OCI-LY7 (cell line): ENCODE data around the gene TAF10. TPM values are rescaled to one million over a fixed set of nuclear protein-coding genes. Genes with fewer than 3 reads are reported as not detected.

Experiments
- BruUV-seq: library from RNA; stranded (reverse); fragments of 400-500 nt; replicated peaks from 2 replicates; lab custom pipeline; 2021; lab: Mats Ljungman, UMichigan
- CTCF ChIA-PET: fragments of 300-600 bp; sonication (Branson Sonifier 250); formaldehyde crosslinking; loops from one replicate; lab custom pipeline; 2022; ENCODE audit warnings: antibody characterized with exemption; ENCODE audit not compliant: unreplicated experiment; lab: Charles Lee
- POLR2A ChIA-PET: fragments of 300-600 bp; sonication (Branson Sonifier 250); formaldehyde crosslinking; loops from one replicate; lab custom pipeline; 2022; ENCODE audit warnings: antibody characterized with exemption; lab: Charles Lee
- DNase-seq: peaks from one replicate; pipeline ENCODE4 v3.0.0-alpha.2; 2015; ENCODE audit warnings: low spot score
- H2AFZ ChIP-seq: fragments of 200-600 bp; sonication (generic), shearing (Covaris generic); 2 replicates; pipeline ENCODE4 v1.6.1; 2014; ENCODE audit warnings: mild to moderate bottlenecking, antibody characterized with exemption, low read length, moderate library complexity
- H3K27ac ChIP-seq: fragments of 200-600 bp; sonication (generic); 2 replicates; pipeline ENCODE4 v1.5.1; 2014; ENCODE audit warnings: mixed run types, low read depth, mild to moderate bottlenecking, moderate library complexity, low read length, inconsistent platforms; ENCODE audit not compliant: poor library complexity, severe bottlenecking
- H3K36me3 ChIP-seq: fragments of 200-600 bp; sonication (generic); 2 replicates; pipeline ENCODE4 v1.6.1; 2014; ENCODE audit warnings: mild to moderate bottlenecking, antibody characterized with exemption, low read length, moderate library complexity, mixed read lengths; ENCODE audit not compliant: insufficient read depth
- H3K4me1 ChIP-seq: fragments of 200-600 bp; sonication (generic); 2 replicates; pipeline ENCODE4 v1.5.1; 2014; ENCODE audit warnings: mild to moderate bottlenecking, low read length; ENCODE audit not compliant: insufficient read depth, poor library complexity, severe bottlenecking
- H3K4me2 ChIP-seq: fragments of 200-600 bp; sonication (generic); 2 replicates; pipeline ENCODE4 v1.6.1; 2014; ENCODE audit warnings: mild to moderate bottlenecking, low read length
- H3K4me3 ChIP-seq: fragments of 200-600 bp; sonication (generic); 2 replicates; pipeline ENCODE4 v1.5.1; 2014; ENCODE audit warnings: mild to moderate bottlenecking, low read depth, low read length; ENCODE audit not compliant: poor library complexity, severe bottlenecking
- H3K79me2 ChIP-seq: fragments of 200-600 bp; sonication (generic); 2 replicates; pipeline ENCODE4 v1.6.1; 2016; ENCODE audit warnings: low read depth, mild to moderate bottlenecking, low read length, moderate library complexity, mixed read lengths; ENCODE audit not compliant: insufficient read depth
- H3K9me2 ChIP-seq: fragments of 200-600 bp; sonication (generic); 2 replicates; pipeline ENCODE4 v1.6.1; 2016; ENCODE audit warnings: mild to moderate bottlenecking, low read length, mixed read lengths; ENCODE audit not compliant: insufficient read depth
- H3K9me3 ChIP-seq: fragments of 200-600 bp; sonication (generic); 2 replicates; pipeline ENCODE4 v1.6.1; 2014; ENCODE audit warnings: mild to moderate bottlenecking, mixed run types, low read length, mixed read lengths
- H4K20me1 ChIP-seq: fragments of 200-600 bp; sonication (generic); 2 replicates; pipeline ENCODE4 v1.6.1; 2014; ENCODE audit warnings: mild to moderate bottlenecking, antibody characterized with exemption, low read length, moderate library complexity, mixed read lengths; ENCODE audit not compliant: insufficient read depth
- EZH2phosphoT487 ChIP-seq: fragments of 200-600 bp; sonication (generic); IDR thresholded peaks from 2 replicates; pipeline ENCODE4 v1.6.1; 2018; ENCODE audit warnings: low read depth, borderline replicate concordance, mild to moderate bottlenecking, mixed run types, antibody characterized with exemption, low read length, moderate library complexity, mixed read lengths
- intact Hi-C: fragments of 100-400 bp; cut with micrococcal nuclease; formaldehyde crosslinking; loops from one replicate; pipeline ENCODE4 v1.10.0; 2022; ENCODE audit not compliant: unreplicated experiment
- total RNA-seq, 2 experiments: library from RNA; depleted of rRNA in 1 of 2; stranded (reverse); fragments of >200 nt in 1 of 2; shearing (Covaris generic) in 1 of 2; gene quantifications; 2 replicates each; pipeline ENCODE4 v1.2.3, GENCODE V29; 2014 to 2022
- TF ChIP-seq, protein P1 (sequence below): fragments of 200-600 bp; sonication (generic); conservative IDR thresholded peaks from 2 replicates; pipeline ENCODE4 v1.5.1; 2014; ENCODE audit warnings: mild to moderate bottlenecking, antibody characterized with exemption, low read length, moderate library complexity, mixed read lengths

The TAF10 gene
- total RNA-seq, 2 experiments from 2014 or later, result 117 to 146 TPM

DNA sequence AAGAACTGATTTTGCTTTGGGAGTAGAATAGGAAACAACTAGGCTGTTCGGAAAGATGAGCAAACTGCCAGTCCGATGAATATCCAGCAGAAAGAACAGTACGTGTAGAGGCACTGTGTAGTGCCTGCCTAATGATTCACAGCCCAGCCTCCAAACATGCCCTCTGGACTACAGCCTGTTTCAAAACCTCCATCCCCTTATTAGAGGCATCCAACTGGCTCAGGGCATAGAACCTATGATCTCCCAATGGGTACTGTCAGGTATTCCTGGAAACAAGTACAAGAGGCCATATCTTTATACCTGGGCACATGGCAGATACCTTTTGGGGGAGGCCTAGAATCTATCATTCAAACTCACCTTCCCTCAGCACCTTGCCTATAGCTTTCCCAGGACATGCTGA is 13.5 kb downstream of the TAF10 start:
- DNase-seq, result no peak
- Histone ChIP-seq H3K4me3 (no peak overlapping the region), H3K79me2 (peaks cover 26% of the 10 kb centered on the region), H2AFZ (no peak overlapping the region), H3K36me3 (peaks cover 80% of the 10 kb centered on the region), H3K9me3 (no peaks in the 10 kb centered on the region), H3K27ac (no peak overlapping the region), H3K4me1 (peaks cover 11% of the 10 kb centered on the region), H4K20me1 (peaks cover 10% of the 10 kb centered on the region; the same call in 1 of the 2 replicates), H3K4me2 (no peak overlapping the region), H3K9me2 (no peaks in the 10 kb centered on the region)
- intact Hi-C loops, result no loop called here
- POLR2A ChIA-PET, result interaction anchor here (0.7 kb wide), 1 partner anchor 15 kb away, joined by 3 read pairs; no protein-coding TSS in a partner anchor
- BruUV-seq, result no TSS peak
- CTCF ChIA-PET, result no interaction called here
- TF ChIP-seq EZH2phosphoT487, result no peak
- TF ChIP-seq, protein P1, sequence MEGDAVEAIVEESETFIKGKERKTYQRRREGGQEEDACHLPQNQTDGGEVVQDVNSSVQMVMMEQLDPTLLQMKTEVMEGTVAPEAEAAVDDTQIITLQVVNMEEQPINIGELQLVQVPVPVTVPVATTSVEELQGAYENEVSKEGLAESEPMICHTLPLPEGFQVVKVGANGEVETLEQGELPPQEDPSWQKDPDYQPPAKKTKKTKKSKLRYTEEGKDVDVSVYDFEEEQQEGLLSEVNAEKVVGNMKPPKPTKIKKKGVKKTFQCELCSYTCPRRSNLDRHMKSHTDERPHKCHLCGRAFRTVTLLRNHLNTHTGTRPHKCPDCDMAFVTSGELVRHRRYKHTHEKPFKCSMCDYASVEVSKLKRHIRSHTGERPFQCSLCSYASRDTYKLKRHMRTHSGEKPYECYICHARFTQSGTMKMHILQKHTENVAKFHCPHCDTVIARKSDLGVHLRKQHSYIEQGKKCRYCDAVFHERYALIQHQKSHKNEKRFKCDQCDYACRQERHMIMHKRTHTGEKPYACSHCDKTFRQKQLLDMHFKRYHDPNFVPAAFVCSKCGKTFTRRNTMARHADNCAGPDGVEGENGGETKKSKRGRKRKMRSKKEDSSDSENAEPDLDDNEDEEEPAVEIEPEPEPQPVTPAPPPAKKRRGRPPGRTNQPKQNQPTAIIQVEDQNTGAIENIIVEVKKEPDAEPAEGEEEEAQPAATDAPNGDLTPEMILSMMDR, result no peak

DNA sequence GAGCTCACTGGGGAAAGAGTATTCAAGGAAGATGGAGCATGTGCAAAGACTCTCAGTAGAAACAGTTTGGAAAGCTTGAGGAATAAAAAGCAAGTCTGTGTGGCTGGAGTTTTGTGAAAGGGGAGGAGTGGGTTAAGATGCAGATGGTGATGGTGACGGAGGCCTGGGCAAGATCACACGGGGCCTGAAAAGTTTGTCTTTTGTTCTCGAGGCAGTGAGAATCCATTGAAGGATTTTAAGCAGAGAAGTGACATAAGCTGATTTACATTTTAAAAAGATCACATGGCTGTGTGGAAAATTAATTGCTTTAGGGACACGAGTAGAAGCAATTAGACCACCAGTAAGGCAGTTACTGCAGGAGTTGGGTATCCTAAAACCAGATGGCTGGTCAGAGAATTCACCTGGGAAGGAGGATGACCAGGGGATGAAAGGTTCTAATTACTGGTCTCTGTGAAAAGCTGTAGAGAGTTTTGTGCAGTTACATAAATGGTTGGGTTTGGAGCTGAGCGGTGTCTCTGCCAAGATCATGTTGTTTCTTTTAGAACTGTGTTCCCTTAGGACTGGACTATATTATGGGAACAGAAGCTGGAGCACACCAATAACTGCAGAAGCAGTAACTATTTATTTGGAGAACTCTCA is 15.7 kb downstream of the TAF10 start:
- Histone ChIP-seq H3K36me3 (peaks cover 97% of the 10 kb centered on the region), H3K27ac (no peak overlapping the region), H3K9me3 (no peaks in the 10 kb centered on the region), H2AFZ (no peak overlapping the region), H3K4me1 (no peaks in the 10 kb centered on the region), H3K9me2 (no peaks in the 10 kb centered on the region), H3K4me3 (no peak overlapping the region), H4K20me1 (no peaks in the 10 kb centered on the region), H3K79me2 (peaks cover 6% of the 10 kb centered on the region), H3K4me2 (no peak overlapping the region)
- intact Hi-C loops, result no loop called here
- DNase-seq, result no peak
- BruUV-seq, result no TSS peak
- TF ChIP-seq, protein P1, result no peak
- TF ChIP-seq EZH2phosphoT487, result no peak
- POLR2A ChIA-PET, result interaction anchor here (0.7 to 1.1 kb wide), 4 partner anchors 8 to 65 kb away, joined by 3 read pairs; no protein-coding TSS in a partner anchor
- CTCF ChIA-PET, result no interaction called here

DNA sequence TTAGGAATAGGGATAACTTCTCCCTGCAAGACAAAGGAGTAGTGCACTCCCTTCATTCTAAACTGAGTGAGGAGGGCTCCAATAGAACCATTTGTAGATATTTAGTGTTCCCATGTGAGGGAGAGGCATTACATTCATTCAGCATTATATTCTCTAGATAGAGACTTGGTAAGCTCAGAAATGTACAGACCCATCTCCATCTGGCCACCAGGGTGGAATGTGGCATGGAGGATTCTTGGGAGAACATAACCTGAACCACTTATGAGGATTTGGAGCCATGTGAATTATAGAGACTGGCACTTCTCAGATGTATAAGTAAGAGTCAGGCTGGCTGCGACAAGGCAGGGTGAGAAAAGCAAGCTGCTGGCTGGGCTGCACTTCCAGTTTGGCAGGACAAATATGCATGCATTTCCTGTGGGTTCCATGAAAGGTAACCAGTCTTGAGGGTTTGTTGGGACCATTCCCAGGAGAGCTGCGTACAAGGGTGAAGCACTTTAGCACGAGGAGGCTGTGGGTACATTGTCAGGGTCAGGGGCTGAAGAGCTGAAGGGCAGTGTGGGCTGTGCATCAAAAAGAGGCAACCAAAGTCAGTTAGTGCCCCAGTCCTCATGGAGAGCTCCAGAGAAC is 17.8 kb downstream of the TAF10 start:
- Histone ChIP-seq H3K9me2 (no peaks in the 10 kb centered on the region), H3K79me2 (no peaks in the 10 kb centered on the region), H4K20me1 (no peaks in the 10 kb centered on the region), H2AFZ (no peak overlapping the region), H3K27ac (no peak overlapping the region), H3K4me1 (no peaks in the 10 kb centered on the region), H3K9me3 (no peaks in the 10 kb centered on the region), H3K4me2 (no peak overlapping the region), H3K4me3 (no peak overlapping the region), H3K36me3 (peaks cover 81% of the 10 kb centered on the region)
- TF ChIP-seq EZH2phosphoT487, result no peak
- TF ChIP-seq, protein P1, result no peak
- no TSS peak for BruUV-seq
- POLR2A ChIA-PET, result interaction anchor here (0.5 to 1.5 kb wide), 7 partner anchors 10 to 172 kb away, joined by 3 to 5 read pairs (median 4); partner anchors contain the start of gene TAF10
- CTCF ChIA-PET, result no interaction called here
- intact Hi-C loops, result no loop called here
- no peak for DNase-seq
